ENCODE results near the gene ATP8B1.
"Not testable (repeated sequence)": the region's sequence is repeated elsewhere in the genome, so short reads cannot be mapped to it uniquely, and the experiment has no call there.

ATP8B1 gene
- 0.29 to 6.2 (median 1.2) reads per million in 18 experiments for total RNA-seq

DNA sequence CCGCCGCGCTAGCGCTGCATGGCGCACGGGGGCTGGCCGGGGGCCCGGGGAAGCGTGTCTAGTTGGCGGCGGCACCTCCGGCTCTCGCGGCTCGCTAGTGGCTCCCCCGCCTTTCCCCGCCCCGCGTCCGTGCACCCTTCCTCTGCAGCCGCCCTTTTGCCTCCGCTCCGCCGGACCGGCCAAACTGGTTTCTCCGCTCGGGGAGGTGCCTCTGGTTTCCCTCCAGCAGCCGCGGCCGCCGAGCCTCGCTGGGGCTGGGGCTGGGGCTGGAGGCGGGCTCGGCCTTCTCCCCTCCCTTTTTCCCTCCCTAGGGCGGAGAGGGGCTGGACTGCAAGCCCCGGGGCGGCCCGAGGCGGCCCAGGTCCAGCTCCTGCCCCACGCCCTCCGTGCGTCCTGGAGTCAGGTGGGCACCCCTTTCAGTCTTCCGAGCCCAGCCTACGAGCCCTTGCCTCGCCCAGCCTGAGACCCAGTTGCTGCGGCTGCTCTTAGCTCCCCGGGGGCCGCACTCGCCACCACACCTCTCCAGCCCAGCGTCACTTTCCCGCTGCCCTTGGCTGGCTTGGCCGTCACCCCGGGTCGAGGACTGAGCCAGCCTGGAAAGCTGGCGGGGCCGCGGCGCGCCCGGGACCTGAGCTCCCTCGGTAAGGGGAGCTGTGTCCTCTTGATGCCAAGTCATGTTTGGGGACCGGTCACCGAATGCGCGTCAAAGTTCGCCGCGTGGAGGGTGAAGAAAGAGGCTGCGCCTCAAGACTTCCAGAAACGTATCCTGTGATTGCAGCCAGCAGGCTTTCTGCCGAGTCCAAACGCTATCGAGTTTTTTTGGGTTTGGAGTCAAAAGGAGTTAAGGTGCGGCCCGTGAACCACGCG, at the start of gene ATP8B1:
ATP8B1 (minus strand) TSS at position 213 of the 867 bp plus-strand sequence. CDS start 71,508 bp downstream, outside the sequence.
- DNase-seq: peak; percentile 35 to 42

DNA sequence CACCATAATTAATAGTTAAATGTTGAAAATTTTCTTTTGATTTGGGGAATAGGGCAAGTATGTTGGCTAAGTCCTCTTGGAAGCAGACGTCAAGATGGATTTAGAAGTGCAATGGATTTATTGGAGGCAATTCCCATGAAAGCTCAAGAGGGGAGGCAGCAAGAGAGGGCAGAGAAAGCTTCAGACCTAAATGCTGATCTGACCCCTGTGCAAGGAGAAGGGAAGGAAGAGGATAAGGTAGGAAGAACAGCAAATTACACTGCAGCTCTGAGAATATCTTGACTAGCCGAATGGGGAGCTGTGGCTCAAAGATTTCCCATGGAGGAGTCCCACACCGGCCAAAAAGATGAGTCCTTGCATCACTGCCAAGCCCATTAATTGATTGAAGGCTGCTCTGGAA, 46.9 kb upstream of the ATP8B1 start:
- DNase-seq: no peak

DNA sequence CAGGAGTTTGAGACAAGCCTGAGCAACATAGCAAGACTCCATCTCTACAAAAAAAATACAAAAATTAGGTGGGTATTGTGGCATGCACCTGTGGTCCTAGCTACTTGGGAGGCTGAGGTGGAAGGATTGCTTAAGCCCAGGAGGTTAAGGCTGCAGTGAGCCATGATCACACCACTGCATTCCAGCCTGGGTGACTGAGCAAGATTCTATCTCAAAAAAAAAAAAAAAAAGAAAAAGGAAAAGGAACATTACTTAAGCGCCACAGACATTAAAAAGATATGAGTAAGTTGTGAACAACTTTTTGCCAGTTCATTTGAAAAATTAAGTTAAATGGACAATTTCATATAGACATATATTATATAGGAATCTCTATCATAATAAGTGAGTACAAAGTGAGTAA, 45.3 kb upstream of the ATP8B1 start:
- DNase-seq: not testable (repeated sequence)

DNA sequence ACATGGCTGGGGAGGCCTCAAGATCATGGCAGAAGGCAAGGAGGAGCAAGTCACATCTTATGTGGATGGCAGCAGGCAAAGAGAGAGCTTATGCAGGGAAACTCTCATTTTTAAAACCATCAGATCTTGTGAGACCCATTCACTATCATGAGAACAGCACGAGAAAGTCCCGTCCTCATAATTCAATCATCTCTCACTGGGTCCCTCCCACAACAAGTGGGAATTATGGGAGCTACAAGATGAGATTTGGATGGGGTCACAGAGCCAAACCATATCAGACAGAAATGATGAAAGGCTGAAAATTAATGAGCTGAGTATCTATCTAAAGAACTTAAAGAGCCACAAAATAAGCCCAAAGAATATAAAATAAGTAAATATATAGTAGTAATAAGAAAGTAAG, 44.3 kb upstream of the ATP8B1 start:
- DNase-seq: not testable (repeated sequence)

DNA sequence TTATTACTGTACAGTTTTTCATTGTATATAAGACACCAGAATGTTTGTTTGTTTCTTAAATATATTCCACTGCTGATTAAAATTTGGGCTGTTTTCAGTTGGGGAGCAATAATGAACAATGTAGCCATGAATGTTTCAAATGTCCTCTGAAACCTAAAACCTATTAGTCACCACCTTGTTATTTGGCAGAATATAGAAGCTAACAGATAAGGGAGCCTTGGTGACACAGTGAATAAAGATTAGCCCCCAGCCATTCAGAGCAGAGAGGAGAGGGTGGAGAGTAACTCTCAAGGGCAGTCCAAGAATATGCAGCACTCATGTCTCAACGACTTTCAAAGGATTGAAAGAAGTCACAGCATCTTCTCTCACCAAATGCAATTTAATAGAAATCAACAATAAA, 43.1 kb upstream of the ATP8B1 start:
- DNase-seq: no peak

DNA sequence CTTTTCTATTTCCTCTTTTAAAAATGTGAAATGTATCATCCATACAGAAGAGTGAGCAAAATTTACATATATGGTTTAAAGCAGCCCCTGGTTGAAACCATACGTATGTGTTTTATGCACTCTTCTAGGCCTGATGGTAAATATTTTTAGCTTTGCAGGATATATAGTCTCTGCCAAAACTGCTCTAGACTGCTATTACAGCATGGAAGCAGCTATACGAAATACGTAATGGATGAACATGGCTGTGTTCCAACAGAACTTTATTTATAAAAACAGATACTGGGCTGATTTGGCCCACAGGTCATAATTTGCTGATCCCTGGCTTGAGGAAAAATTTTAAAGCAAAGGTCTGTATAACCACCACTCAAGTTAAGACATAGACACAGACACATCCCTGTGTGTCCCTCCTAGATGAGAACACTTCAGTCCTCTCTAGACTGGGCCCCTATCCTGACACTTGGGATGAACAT, 42.5 kb upstream of the ATP8B1 start:
- no peak for DNase-seq

DNA sequence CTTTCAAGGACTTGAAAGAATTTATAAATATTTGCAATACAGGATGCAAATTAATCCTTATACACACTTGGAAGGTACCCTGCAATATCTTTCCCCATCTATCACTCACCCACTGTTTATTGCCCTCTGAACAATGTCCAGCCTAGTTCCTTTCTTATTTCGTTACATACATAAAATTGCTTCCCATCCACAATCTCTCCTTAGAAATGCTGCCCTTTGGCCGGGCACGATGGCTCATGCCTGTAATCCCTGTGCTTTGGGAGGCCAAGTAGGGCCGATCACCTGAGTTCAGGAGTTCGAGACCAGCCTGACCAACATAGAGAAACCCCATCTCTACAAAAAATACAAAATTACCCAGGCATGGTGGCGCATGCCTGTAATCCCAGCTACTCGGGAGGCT, 41.2 kb upstream of the ATP8B1 start:
- DNase-seq: no peak

DNA sequence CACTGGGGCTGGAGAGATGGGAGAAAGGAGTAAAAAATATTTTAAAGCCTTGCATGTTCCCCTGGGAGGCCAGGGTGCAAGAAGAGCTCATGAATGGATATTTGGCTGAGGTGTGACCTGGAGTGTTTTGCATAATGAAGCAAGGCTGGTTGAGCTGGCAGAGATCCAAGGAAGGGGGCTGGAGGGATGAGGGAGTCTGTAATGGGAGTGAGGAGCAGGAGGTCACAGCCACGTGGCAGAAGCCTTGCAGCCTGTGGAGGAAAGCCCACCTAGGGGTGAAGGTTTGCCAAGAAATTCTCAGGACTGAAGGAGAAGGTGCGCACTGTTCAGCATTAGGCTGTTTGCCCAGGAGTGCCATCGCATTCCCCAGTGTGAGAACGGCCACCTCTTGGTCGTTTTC, 40.3 kb upstream of the ATP8B1 start:
- DNase-seq: no peak

DNA sequence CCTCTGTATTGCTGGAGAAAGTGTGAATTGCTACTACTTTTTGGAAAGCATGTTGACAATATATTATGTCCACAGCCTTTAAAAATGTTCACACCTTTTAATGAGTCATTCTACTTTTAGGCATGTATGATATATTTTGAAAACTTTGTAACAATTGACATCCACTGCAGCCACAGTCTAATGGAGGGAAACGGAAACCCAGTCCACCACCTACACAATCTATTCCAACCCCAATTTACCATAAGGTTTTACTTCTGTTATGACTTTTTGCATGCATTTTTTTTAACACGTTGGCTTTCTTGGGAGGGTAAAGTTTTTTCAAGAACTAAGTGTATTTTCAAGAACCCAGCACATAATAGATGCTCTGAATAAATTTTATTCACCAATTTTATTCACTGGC, 38.5 kb upstream of the ATP8B1 start:
- DNase-seq: no peak

DNA sequence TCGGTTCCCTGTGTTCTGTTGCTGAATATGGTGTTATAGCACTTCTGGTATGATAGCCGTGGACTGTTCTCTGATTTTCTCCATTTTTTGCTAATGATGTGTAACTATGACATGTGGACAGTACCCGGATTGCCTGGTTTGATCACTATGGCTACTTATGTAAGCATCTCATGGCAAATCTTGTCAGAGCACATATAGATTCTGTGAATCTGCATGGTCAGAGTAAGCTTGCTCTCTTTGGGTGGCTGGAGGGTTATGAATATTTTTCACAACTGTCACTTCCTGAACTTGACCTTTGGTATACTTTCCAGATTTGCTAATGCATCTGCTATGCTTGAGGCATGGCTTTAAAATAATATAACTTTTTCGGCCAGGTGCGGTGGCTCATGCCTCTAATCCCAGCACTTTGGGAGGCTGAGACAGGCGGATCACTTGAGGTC, 36.8 kb upstream of the ATP8B1 start:
- no peak for DNase-seq

DNA sequence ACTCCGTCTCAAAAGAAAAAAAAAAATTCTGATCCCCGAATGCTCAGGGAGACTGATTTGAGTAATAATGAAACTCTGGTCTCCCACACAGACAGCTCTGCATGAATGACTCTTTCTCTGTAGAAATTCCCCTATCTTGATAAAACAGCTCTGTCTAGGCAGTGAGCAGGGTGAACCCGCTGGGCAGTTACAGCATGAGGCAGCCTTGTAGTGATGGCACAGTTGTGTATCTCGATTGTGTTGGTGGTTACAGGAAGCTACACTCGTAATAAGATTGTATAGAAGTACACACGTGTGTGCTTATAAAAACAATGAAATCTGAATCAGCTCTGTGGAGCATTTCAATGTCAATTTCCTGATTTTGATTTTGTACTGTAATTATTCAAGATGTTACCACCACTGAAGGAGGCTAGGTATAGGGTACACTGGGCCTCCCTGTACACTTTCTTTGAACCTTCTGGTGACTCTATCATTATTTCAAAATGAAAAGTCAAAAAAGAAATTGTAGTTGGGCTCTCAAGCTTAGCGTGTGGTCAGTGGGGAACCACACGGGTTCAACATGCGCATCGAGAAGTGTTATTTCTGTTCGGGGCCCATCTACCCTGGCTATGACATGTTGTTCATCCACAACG, 34.9 kb upstream of the ATP8B1 start:
- DNase-seq: peak in 1 of 2 donors; percentile 19

DNA sequence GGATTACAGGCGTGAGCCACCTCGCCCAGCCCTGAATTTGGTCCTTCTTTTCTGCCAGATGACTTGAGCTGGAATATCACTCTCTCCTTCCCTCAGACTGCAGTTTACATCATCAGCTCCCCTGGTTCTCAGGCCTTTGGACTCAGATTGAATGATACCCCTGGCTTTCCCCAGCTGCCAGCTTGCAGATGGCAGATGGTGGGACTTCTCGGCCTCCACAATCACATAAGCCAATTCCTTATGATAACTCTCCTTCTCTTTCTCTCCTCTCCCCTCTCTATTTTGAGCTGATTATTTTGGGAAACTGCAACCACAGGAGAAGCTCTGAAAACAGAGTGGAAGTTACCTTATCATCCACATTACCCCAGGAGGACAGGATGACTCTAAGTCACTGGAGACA, 33.4 kb upstream of the ATP8B1 start:
- no peak for DNase-seq

DNA sequence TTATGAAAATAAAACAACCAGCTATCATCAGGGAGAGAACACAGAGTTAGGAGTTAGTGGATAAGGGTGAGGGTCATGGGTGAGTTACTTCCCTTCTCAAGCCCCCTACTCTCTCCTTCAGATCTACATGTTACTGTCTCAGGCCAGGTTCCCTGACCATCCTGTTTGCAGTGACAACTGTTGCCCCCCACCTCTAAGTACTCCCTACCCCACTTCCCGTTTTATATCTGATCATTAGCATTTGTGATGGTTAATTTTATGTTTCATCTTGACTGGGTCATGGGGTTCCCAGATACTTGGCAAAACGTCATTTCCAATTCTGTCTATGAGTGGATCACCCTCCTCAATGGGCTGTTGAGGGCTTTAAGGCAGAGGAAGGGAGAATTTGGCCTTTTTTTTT, 32.8 kb upstream of the ATP8B1 start:
- no peak for DNase-seq

DNA sequence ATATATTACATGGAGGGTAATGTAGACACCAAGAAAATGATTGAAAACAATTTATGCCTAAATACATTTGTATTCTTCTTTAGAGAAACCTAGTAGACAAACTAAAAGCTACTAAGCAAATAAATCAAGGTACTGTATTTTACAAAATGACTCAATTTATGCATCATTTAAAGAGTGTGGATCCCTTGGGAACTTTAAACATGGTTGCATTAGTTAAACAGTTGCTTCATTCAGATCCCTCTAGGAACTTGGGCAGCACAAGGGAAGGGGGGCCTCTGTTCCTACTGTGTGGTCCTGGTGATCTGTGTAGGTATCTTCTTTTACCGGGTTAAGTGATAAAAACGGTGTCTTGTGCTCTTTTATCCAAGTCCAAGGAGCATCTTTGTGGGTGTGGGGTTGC, 31.5 kb upstream of the ATP8B1 start:
- no peak for DNase-seq

DNA sequence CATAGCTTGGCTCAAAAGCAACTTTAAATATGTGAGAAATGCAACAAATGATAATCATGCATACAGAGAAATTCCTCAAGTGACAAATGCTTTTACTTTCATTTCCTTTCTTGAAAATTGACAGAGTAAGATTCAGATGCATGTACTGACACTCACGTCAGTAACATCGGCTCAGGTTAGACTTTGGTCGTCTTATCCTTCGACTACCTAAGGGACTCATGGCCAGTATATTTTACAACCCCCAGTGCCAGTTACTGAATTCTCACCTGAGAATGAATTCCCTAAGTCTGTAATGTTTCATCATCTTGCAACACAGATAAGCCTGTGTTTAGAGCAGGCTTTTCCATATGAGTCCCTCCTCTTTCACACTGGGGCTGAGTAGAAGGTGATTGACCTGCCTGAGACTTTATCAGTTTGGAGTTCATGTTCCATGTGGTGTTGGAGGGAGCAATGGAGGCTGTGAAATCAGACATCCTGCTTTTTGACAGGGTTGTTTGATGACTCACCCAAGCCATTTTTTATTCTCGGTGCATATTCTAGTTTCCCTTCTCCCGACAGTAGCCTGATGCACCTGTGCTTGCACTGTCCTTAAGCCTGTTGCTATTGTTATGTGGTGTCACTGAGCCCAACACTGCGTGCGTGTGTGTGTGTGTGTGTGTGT, 30.5 kb upstream of the ATP8B1 start:
- DNase-seq: no peak

DNA sequence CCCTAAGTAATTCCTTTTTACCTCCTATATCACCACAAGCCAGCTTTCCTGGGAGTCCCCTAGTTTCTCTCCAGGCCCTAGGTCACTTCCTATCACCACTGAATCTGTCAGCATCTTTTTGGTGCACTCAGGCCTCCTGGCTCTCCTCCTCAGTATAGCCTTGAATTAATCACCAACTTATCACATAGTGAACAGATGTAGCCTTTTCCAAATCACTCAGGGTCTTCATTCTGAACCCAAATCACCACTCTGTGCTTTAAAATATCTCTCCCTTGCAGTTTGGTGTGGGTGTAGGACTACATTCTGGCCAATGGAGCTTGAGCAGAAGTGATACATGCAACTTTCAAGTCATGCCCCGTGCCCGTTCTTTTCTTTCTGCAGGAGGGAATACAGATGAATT, 29.6 kb upstream of the ATP8B1 start:
- DNase-seq: no peak

DNA sequence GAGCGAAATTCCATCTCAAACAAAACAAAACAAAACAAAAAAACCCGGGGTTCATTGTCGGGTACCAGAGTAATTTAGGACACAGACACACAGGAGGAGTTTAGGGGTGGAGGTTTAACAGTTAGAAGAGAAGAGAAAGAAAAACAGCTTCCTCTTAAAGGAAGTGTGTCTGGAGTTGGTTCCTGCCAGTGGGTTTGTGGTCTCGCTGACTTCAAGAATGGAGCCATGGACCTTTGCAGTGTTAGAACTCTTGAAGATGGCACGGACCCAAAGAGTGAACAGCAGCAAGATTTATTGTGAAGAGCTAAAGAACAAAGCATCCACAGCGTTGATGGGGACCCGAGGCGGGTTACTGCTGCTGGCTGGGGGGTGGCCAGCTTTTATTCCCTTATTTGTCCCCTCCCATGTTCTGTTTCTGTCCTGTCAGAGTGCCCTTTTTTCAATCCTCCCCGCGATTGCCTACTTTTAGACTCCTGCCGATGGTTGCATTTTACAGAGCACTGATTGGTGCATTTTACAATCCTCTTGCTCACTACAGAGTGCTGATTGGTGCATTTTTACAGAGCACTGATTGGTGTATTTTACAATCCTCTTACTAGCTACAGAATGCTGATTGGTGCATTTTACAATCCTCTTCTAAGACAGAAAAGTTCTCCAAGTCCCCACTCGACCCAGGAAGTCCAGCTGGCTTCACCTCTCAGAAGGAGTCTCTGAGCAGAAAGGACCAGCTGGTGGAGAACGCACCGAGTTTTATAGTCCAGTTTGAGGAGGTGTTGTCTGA, 28.7 kb upstream of the ATP8B1 start:
- DNase-seq: no peak

DNA sequence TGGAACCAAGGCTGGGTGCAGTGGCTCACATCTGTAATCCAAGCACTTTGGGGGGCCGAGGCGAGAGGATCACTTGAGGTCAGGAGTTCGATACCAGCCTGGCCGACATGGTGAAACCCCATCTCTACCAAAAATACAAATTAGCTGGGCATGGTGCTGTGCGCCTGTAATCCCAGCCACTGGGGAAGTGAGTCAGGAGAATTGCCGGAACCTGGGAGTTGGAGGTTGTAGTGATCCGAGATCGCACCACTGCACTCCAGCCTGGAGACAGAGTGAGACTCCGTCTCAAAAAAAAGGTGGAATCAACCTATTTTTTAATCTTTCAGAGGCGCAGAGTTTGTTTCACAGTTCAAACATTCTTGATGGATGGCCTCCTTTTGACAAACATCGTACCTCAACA, 24.5 kb upstream of the ATP8B1 start:
- DNase-seq: no peak

DNA sequence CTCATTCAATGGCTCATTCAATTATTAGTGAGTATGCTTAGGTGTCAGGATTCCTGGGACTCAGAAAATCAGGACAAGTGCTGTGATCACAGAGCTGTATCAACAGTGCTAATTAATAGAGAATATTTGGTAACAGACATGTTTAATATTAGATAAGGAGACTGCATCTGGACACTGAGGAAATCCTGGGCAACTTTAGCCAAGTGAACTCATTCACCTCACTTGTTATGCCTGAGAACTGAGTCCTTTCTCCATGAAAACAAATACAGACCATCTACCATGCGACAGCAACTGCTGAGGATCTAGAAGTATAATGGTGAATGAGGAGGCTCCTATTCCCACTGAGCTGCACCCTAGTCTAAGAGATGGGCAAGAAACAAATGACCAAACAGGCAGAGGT, 23.1 kb upstream of the ATP8B1 start:
- DNase-seq: no peak

DNA sequence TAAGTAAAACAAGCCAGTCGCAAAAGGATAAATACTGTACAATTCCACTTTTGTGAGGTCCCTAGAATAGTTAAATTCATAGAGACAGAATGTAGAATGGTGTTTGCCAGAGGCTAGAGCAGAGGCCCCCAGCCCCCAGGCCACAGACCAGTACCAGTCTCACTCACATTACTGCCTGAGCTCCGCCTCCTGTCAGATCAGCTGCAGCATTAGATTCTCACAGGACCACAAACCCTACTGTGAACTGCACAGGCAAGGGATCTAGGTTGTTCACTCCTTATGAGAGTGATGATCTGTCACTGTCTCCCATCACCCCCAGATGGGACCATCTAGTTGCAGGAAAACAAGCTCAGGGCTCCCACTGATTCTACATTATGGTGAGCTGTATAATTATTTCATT, 17.5 kb upstream of the ATP8B1 start:
- not testable (repeated sequence) for DNase-seq

DNA sequence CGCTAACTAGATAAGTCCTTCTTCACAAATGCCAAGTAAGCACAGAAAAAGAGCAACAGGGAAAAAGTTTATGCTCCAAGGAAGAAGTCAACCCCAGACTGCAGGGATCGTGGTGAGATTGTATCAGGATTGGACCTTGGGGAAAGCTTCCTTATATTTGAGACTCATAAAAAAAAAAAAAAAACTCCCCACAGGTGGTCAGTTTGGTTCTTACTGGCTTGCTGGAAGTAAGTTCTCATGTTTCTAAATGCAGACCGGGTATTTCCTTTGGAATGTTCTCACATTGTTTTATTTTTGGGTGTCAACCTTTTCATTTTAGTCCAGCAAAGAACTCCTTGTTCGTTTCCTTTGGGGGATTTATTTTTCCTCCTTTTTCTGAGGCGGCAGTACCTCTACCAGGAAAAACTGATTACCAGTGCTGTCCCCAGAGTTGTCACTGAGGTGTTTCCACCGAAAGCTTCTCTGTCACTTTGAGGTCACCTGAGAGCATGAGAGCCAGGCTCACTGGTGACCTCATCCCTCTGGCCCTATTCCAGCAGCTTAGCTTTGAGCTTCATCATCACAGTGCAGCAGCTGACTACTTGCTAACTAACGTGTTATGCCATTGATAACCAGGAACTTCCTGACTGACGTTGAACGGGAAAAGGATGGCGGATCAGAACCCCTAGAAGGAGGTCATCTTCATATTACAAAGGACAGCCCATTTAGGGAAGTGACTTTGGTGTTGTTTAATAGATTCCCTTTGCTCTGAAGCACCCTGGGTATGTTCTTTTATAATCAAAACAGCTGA, 16.8 kb upstream of the ATP8B1 start:
- peak; percentile 43 to 63 for DNase-seq

DNA sequence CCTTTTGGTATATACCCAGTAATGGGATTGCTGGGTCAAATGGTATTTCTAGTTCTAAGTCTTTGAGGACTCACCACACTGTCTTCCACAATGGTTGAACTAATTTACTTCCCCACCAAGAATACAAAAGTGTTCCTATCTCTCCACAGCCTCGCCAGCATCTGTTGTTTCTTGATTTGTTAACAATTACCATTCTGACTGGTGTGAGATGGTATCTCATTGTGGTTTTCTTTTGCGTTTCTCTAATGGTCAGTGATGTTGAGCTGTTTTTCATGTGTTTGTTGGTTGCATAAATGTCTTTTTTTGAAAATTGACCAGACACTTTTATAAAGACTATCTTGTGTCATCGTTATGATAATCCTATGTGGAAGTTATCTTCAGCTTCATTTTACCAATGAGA, 16.0 kb upstream of the ATP8B1 start:
- DNase-seq: no peak
